Thoracic aorta endothelial cell (primary cell): ENCODE measurements around the gene SCYGR6. TPM values are rescaled to one million over a fixed set of nuclear protein-coding genes. Genes with fewer than 3 reads are reported as not detected.

Experiments
- small RNA-seq: library from RNA; depleted of rRNA; stranded (forward); fragments of <200 nt; gene quantifications from one replicate; pipeline ENCODE3, GENCODE V24; 2012
- total RNA-seq: library from RNA; depleted of rRNA; stranded (reverse); fragments of >200 nt; gene quantifications from 2 replicates; pipeline ENCODE4 v1.2.3, GENCODE V29; 2012

SCYGR6 gene, protein sequence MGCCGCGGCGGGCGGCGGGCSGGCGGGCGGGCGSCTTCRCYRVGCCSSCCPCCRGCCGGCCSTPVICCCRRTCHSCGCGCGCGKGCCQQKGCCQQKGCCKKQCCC
- total RNA-seq: not detected in 2 replicates

DNA sequence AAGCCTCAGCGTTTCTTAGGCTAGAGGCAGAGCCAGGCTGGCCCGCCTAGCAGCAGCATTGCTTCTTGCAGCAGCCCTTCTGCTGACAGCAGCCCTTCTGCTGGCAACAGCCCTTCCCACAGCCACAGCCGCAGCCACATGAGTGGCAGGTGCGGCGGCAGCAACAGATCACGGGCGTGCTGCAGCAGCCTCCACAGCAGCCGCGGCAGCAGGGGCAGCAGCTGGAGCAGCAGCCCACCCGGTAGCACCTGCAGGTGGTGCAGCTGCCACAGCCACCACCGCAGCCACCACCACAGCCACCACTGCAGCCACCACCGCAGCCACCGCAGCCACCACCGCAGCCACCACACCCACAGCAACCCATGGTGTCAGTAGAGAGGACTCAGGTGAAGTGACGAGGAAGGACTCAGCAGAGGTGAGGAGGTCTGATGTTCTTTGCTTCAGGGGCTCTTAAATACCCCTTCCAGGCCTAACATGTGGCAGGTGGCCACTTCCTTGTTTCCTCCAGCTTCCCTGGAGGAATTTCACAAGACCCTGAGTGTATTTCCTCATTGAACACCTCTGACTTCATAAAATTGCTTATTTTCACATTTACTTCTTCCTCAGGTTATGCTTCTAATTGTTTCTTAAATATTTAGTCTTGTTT is at the start of gene SCYGR6:
Gene SCYGR6, minus strand, starts transcription at position 364 of the 646 bp plus-strand sequence. Its CDS starts 0 bp downstream, at position 364.

DNA sequence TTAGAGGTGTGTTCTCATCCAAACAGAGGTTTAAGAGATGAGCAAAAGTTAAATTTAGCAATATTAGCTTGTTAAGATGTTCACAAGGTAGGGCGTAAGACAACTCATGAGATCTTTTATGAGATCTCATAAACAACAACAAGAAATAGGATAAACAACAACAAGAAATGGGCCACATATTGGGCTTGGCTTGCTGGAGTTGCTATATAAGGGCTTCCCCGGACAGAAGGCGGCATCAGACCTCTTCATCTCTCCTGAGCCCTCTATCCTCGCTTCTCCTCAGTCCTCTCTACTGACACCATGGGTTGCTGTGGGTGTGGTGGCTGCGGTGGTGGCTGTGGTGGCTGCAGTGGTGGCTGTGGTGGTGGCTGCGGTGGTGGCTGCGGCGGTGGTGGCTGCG is 21.0 kb upstream of the SCYGR6 start, which contains the start of gene SCYGR8:
Gene SCYGR8, plus strand, starts transcription at position 301 of the 400 bp plus-strand sequence. Its CDS starts 0 bp downstream, at position 301.

DNA sequence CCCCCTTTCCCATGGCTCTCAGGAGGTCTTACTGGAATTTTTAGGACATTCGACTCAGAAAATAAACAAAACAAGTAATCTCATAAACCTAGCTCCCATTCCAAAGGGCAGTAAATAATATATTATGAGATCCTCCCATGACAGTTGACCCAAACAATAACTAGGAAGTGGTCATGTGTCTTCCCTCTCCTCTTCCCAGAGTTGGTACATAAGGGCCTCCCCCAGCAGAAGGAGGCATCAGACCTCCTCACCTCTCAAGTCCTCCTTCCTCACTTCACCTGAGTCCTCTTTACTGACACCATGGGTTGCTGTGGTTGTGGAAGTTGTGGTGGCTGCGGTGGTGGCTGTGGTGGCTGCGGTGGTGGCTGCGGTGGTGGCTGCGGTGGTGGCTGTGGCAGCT is 3.5 kb upstream of the SCYGR6 start, which contains the start of gene SCYGR7:
Gene SCYGR7, plus strand, starts transcription at position 301 of the 400 bp plus-strand sequence. Its CDS starts 0 bp downstream, at position 301.

DNA sequence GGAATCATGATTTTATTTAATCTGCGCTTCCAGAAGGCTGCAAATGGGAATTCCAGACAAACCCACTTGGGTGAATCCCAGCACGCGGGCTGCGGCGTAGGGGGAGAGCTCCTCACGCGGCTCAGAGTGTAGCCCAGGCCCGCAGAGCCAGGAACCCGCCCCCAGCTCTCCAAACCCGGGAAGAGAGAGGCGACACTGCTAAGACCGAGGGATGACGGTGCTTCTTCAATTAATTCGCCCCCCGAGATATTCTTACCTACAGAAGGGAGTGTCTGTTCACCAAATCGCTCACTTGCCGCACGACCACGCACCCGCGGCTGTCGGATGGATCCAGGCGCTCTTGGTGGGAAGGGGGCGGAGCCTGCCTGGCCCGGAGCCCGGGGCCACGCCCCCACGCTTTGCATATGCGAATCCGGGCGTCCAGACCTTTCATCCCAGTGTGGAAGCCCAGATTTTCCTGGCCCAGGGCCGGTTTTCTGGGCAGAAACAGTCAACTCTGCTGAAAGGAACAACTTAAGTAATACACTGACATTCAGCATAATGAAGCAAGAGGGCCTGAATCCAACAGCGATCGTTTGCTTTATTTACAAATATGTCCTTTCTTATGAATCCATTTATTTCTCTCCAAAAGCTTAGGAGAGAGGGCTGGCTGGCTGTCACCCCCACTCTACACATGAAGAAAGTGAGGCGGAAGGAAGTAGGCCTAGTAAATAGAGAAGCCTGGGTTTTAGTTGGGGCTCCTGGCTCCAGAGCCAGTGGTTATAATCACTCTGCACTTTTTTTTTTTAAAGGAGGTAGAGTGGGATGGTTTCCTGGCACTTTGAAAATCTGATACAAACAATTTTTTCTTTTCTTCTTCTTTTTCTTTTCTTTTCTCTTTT is 6.6 kb downstream of the SCYGR6 start, which contains the start of gene SLC19A3:
Gene SLC19A3, minus strand, starts transcription at position 342 of the 881 bp plus-strand sequence. CDS start 15,710 bp downstream, outside the sequence.

Small RNA genes lying within 50 kb of the gene (small RNA-seq; reads per million reads assigned to genes)
- gene RNA5SP121: 0.63 reads per million

Other genes starting within 250 kb of the SCYGR6 start
- gene SCYGR2, start 125.9 kb downstream of the SCYGR6 start, total RNA-seq: not detected in 2 replicates
- gene SCYGR3, start 109.9 kb downstream of the SCYGR6 start, total RNA-seq: not detected in 2 replicates
- gene SCYGR4, start 107.3 kb downstream of the SCYGR6 start, total RNA-seq: not detected in 2 replicates
- not detected in 2 replicates for gene SCYGR5, start 58.0 kb downstream of the SCYGR6 start, total RNA-seq
- gene SLC19A3, start 6.7 kb downstream of the SCYGR6 start, total RNA-seq: 0.40 and 0.86 TPM in 2 replicates
- not detected in 2 replicates for gene SCYGR7, start 3.6 kb upstream of the SCYGR6 start, total RNA-seq
- gene SCYGR8, start 21.1 kb upstream of the SCYGR6 start, total RNA-seq: not detected in 2 replicates
- 0.22 TPM in 1 of 2 replicates, not detected in the other for gene CCL20, start 89.1 kb upstream of the SCYGR6 start, total RNA-seq
- 9.0 and 9.6 TPM in 2 replicates for gene DAW1, start 146.9 kb upstream of the SCYGR6 start, total RNA-seq